Liver (tissue), 9 donors: ENCODE measurements around the gene PPP1R36. TPM values are rescaled to one million over a fixed set of nuclear protein-coding genes. Genes with fewer than 3 reads are reported as not detected.

ENCODE experiments used
- DNase-seq: peaks from one replicate; pipeline ENCODE4 v3.0.0-alpha.2; 2017; ENCODE audit warnings: low spot score
- H3K27ac ChIP-seq, 2 donors: one replicate each; pipeline ENCODE4 v1.7.0; 2013; ENCODE audit warnings: inconsistent platforms in 2 of 2, low read length in 2 of 2, control low read depth in 1 of 2, low read depth in 1 of 2, mild to moderate bottlenecking in 1 of 2
- H3K27me3 ChIP-seq, 4 donors: one replicate each; pipeline versions ENCODE4 v1.6.1 to v1.7.0; 2013; ENCODE audit warnings: low read length in 3 of 4, inconsistent platforms in 1 of 4, mild to moderate bottlenecking in 1 of 4, moderate library complexity in 1 of 4; ENCODE audit not compliant: control insufficient read depth in 4 of 4, insufficient read depth in 4 of 4
- H3K36me3 ChIP-seq, 4 donors: one replicate each; pipeline versions ENCODE4 v1.6.1 to v1.7.0; 2013; ENCODE audit warnings: low read length in 3 of 4, mild to moderate bottlenecking in 3 of 4, low read depth in 1 of 4, moderate library complexity in 1 of 4; ENCODE audit not compliant: control insufficient read depth in 4 of 4, insufficient read depth in 3 of 4
- H3K4me1 ChIP-seq, 4 donors: one replicate each; pipeline versions ENCODE4 v1.6.1 to v1.7.0; 2013; ENCODE audit warnings: low read length in 3 of 4, mild to moderate bottlenecking in 3 of 4, moderate library complexity in 1 of 4; ENCODE audit not compliant: control insufficient read depth in 4 of 4, insufficient read depth in 4 of 4
- H3K4me3 ChIP-seq, 3 donors: one replicate each; pipeline versions ENCODE4 v1.6.1 to v1.7.0; 2013; ENCODE audit warnings: low read length in 3 of 3, control low read depth in 1 of 3, low read depth in 1 of 3, mild to moderate bottlenecking in 1 of 3
- H3K9ac ChIP-seq, 2 donors: one replicate each; pipeline ENCODE4 v1.7.0; 2013; ENCODE audit warnings: low read length in 2 of 2, mild to moderate bottlenecking in 2 of 2, moderate library complexity in 2 of 2, control low read depth in 1 of 2, low read depth in 1 of 2
- H3K9me3 ChIP-seq, 4 donors: one replicate each; pipeline versions ENCODE4 v1.6.1 to v1.7.0; 2013; ENCODE audit warnings: low read length in 3 of 4; ENCODE audit not compliant: control insufficient read depth in 4 of 4
- ATF3 ChIP-seq: IDR thresholded peaks from 2 replicates; pipeline ENCODE4 v1.6.1; 2016; ENCODE audit warnings: antibody characterized with exemption
- CTCF ChIP-seq: fragments of 150-350 bp; IDR thresholded peaks from 2 replicates; pipeline ENCODE4 v1.5.1; 2017; ENCODE audit warnings: improper control_type of control experiment, low read depth, low read length; ENCODE audit not compliant: missing input control
- EGR1 ChIP-seq, 2 donors: IDR thresholded peaks; 2 replicates each; pipeline ENCODE4 v1.6.1; 2016 to 2018; ENCODE audit warnings: antibody characterized with exemption in 2 of 2, low read depth in 2 of 2
- FOXA1 ChIP-seq: IDR thresholded peaks from 2 replicates; pipeline ENCODE4 v1.6.1; 2016; ENCODE audit warnings: antibody characterized with exemption
- FOXA2 ChIP-seq: IDR thresholded peaks from 2 replicates; pipeline ENCODE4 v1.6.1; 2016; ENCODE audit warnings: antibody characterized with exemption
- GABPA ChIP-seq, 2 donors: IDR thresholded peaks in 1 of 2; conservative IDR thresholded peaks in 1 of 2; 2 replicates each; pipeline ENCODE4 v1.6.1; 2016; ENCODE audit warnings: antibody characterized with exemption in 2 of 2, mild to moderate bottlenecking in 1 of 2, moderate library complexity in 1 of 2
- HNF4A ChIP-seq, 2 donors: conservative IDR thresholded peaks; 2 replicates each; pipeline ENCODE4 v1.6.1; 2016; ENCODE audit warnings: antibody characterized with exemption in 2 of 2, mild to moderate bottlenecking in 2 of 2
- HNF4G ChIP-seq: IDR thresholded peaks from 2 replicates; pipeline ENCODE4 v1.6.1; 2016; ENCODE audit warnings: antibody characterized with exemption
- JUND ChIP-seq, 2 donors: IDR thresholded peaks; 2 replicates each; pipeline ENCODE4 v1.6.1; 2016; ENCODE audit warnings: antibody characterized with exemption in 2 of 2
- MAX ChIP-seq: IDR thresholded peaks from 2 replicates; pipeline ENCODE4 v1.6.1; 2016; ENCODE audit warnings: antibody characterized with exemption
- NR2F2 ChIP-seq: IDR thresholded peaks from 2 replicates; pipeline ENCODE4 v1.6.1; 2016; ENCODE audit warnings: antibody characterized with exemption
- RAD21 ChIP-seq, 2 donors: IDR thresholded peaks; 2 replicates each; pipeline ENCODE4 v1.6.1; 2016; ENCODE audit warnings: antibody characterized with exemption in 2 of 2, mild to moderate bottlenecking in 2 of 2
- REST ChIP-seq: IDR thresholded peaks from 2 replicates; pipeline ENCODE4 v1.6.1; 2016; ENCODE audit warnings: antibody characterized with exemption, mild to moderate bottlenecking
- RXRA ChIP-seq, 2 donors: IDR thresholded peaks; 2 replicates each; pipeline ENCODE4 v1.6.1; 2017 to 2018; ENCODE audit warnings: antibody characterized with exemption in 2 of 2, mild to moderate bottlenecking in 1 of 2
- SP1 ChIP-seq: IDR thresholded peaks from 2 replicates; pipeline ENCODE4 v1.6.1; 2018; ENCODE audit warnings: antibody characterized with exemption, mild to moderate bottlenecking
- TAF1 ChIP-seq: conservative IDR thresholded peaks from 2 replicates; pipeline ENCODE4 v1.6.1; 2016; ENCODE audit warnings: antibody characterized with exemption, mild to moderate bottlenecking
- YY1 ChIP-seq: IDR thresholded peaks from 2 replicates; pipeline ENCODE4 v1.6.1; 2016; ENCODE audit warnings: antibody characterized with exemption, mild to moderate bottlenecking
- ZBTB33 ChIP-seq: IDR thresholded peaks from 2 replicates; pipeline ENCODE4 v1.6.1; 2016; ENCODE audit warnings: antibody characterized with exemption
- WGBS: extraction: QIAGEN DNeasy Blood & Tissue Kit; methylation state at CpG from one replicate; pipeline ENCODE4 v1.1.7; 2013; 5-methylcytosine and 5-hydroxymethylcytosine counted together
- polyA plus RNA-seq, 2 donors: library from polyadenylated mRNA; stranded (reverse) in 1 of 2; unstranded in 1 of 2; fragments of 200-250 nt in 1 of 2; fragments of >200 nt in 1 of 2; fragmentation: Nextera tagmentation in 1 of 2; extraction: Ambion mirVana in 1 of 2; gene quantifications; one replicate each; pipeline versions ENCODE4 v1.2.1 to v1.2.3, GENCODE V29; 2013 to 2015
- total RNA-seq, 2 donors: library from RNA; depleted of rRNA; stranded (reverse); fragments of >200 nt; gene quantifications; one replicate each; pipeline ENCODE4 v1.2.3, GENCODE V29; 2014
- donor health status: healthy.
- donor health status: healthy.
- donor health status: healthy.
- donor health status: healthy.
- donor health status: healthy.

The PPP1R36 gene
- total and polyA plus RNA-seq, 4 donors = 0.08 to 0.09 (median 0.08) TPM; not detected in 1

GRCh38 chr14:64518229-64518628, 31.5 kb upstream of the PPP1R36 start:
- Histone ChIP-seq H3K27ac (no peak overlapping the region), H3K9ac (no peak overlapping the region), H3K36me3 (peaks cover 0 to 16% (median 8%) of the 10 kb centered on the region in 4 donors), H3K9me3 (no peaks in the 10 kb centered on the region), H3K4me3 (no peak overlapping the region), H3K4me1 (peaks cover 0 to 2% (median under 1%) of the 10 kb centered on the region in 4 donors), H3K27me3 (no peaks in the 10 kb centered on the region)
- WGBS = 71% methylated on average over 4 of the region's 4 CpGs
- TF ChIP-seq ATF3 = no peak
- no peak for TF ChIP-seq HNF4G
- TF ChIP-seq GABPA (IDR thresholded peaks at IDR 0.05 in 1 of 2, conservative IDR thresholded peaks at IDR 0.05 in 1 of 2) = no peak
- TF ChIP-seq CTCF = no peak
- TF ChIP-seq ZBTB33 = no peak
- no peak for TF ChIP-seq RAD21 (IDR thresholded peaks at IDR 0.05)
- TF ChIP-seq HNF4A (conservative IDR thresholded peaks at IDR 0.05) = no peak
- TF ChIP-seq RXRA (IDR thresholded peaks at IDR 0.05) = no peak
- no peak for TF ChIP-seq REST
- no peak for TF ChIP-seq JUND (IDR thresholded peaks at IDR 0.05)
- no peak for TF ChIP-seq NR2F2
- no peak for TF ChIP-seq EGR1 (IDR thresholded peaks at IDR 0.05; ENCODE audit: low read depth in 2 of 2)
- TF ChIP-seq SP1 = no peak
- TF ChIP-seq FOXA1 = no peak
- no peak for TF ChIP-seq TAF1
- TF ChIP-seq YY1 = no peak
- TF ChIP-seq MAX = no peak
- no peak for TF ChIP-seq FOXA2
- no peak for DNase-seq
